Stomach (tissue), 4 donors: ENCODE data around the gene BCAS3.

Experiments
- POLR2AphosphoS5 ChIP-seq, 3 donors: sonication (generic); formaldehyde crosslinking; IDR thresholded peaks; one replicate each; pipeline ENCODE4 v1.6.1; 2016; ENCODE audit warnings: antibody characterized with exemption in 3 of 3
- TF ChIP-seq, protein P1 (sequence below), 7 experiments: fragments of 450-650 bp in 4 of 7; fragments of 200-600 bp in 3 of 7; sonication (generic) in 3 of 7; IDR thresholded peaks; one replicate each; pipeline ENCODE4 v1.5.1; 2016 to 2019; ENCODE audit warnings: antibody characterized with exemption in 7 of 7, control low read depth in 2 of 7, mild to moderate bottlenecking in 1 of 7

GRCh38 chr17:61313461-61314326, 636.0 kb downstream of the BCAS3 start:
- TF ChIP-seq, protein P1, sequence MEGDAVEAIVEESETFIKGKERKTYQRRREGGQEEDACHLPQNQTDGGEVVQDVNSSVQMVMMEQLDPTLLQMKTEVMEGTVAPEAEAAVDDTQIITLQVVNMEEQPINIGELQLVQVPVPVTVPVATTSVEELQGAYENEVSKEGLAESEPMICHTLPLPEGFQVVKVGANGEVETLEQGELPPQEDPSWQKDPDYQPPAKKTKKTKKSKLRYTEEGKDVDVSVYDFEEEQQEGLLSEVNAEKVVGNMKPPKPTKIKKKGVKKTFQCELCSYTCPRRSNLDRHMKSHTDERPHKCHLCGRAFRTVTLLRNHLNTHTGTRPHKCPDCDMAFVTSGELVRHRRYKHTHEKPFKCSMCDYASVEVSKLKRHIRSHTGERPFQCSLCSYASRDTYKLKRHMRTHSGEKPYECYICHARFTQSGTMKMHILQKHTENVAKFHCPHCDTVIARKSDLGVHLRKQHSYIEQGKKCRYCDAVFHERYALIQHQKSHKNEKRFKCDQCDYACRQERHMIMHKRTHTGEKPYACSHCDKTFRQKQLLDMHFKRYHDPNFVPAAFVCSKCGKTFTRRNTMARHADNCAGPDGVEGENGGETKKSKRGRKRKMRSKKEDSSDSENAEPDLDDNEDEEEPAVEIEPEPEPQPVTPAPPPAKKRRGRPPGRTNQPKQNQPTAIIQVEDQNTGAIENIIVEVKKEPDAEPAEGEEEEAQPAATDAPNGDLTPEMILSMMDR (IDR thresholded peaks at IDR 0.05), result no peak
- TF ChIP-seq POLR2AphosphoS5 (IDR thresholded peaks at IDR 0.05), result no peak
